HG02798 (cell line): ENCODE results near the gene SNTB2.
"Not testable (repeated sequence)": the region's sequence is repeated elsewhere in the genome, so short reads cannot be mapped to it uniquely, and the experiment has no call there.

Source experiments
- ATAC-seq: cut with Tn5 transposase; IDR thresholded peaks from one replicate; pipeline ENCODE4 v1.9.1; 2021; ENCODE audit warnings: mild to moderate bottlenecking; ENCODE audit not compliant: unreplicated experiment, poor library complexity

Gene SNTB2

GRCh38 chr16:69276148-69277115, 89.5 kb downstream of the SNTB2 start:
- no peak for ATAC-seq

GRCh38 chr16:69277413-69277812, 90.4 kb downstream of the SNTB2 start:
- ATAC-seq: no peak

- no peak for ATAC-seq
These were observed 96.9 kb downstream of the SNTB2 start for GRCh38 chr16:69283851-69284250.

GRCh38 chr16:69285240-69285639, 98.3 kb downstream of the SNTB2 start:
- ATAC-seq: no peak

GRCh38 chr16:69286941-69287713, 100.2 kb downstream of the SNTB2 start:
- no peak for ATAC-seq

GRCh38 chr16:69291657-69292056, 104.7 kb downstream of the SNTB2 start:
- ATAC-seq: not testable (repeated sequence)

- ATAC-seq: no peak
These were observed 106.4 kb downstream of the SNTB2 start for GRCh38 chr16:69293401-69293800.

GRCh38 chr16:69294051-69294450, 107.1 kb downstream of the SNTB2 start:
- ATAC-seq: no peak

GRCh38 chr16:69296771-69297170, 109.8 kb downstream of the SNTB2 start:
- ATAC-seq: not testable (repeated sequence)

- ATAC-seq: no peak
These were observed 111.3 kb downstream of the SNTB2 start for GRCh38 chr16:69298261-69298660.

GRCh38 chr16:69301187-69301586, 114.2 kb downstream of the SNTB2 start:
- no peak for ATAC-seq

GRCh38 chr16:69301861-69302260, 114.9 kb downstream of the SNTB2 start:
- no peak for ATAC-seq

- ATAC-seq: no peak
These were observed 115.3 kb downstream of the SNTB2 start for GRCh38 chr16:69302301-69302700.

- no peak for ATAC-seq
These were observed 119.1 kb downstream of the SNTB2 start for GRCh38 chr16:69306031-69306430.

- ATAC-seq: no peak
These were observed 120.1 kb downstream of the SNTB2 start for GRCh38 chr16:69307091-69307490.

- no peak for ATAC-seq
These were observed 120.9 kb downstream of the SNTB2 start for GRCh38 chr16:69307856-69308255.

GRCh38 chr16:69309316-69309715, 122.4 kb downstream of the SNTB2 start:
- ATAC-seq: no peak

- peak; percentile 96 for ATAC-seq
These were observed 123.9 kb downstream of the SNTB2 start, which contains the start of gene VPS4A for GRCh38 chr16:69310653-69311532. Gene VPS4A, plus strand, starts transcription at chr16:69311350. Its CDS starts 162 bp downstream, at chr16:69311512.

- peak; percentile 43 for ATAC-seq
These were observed 124.8 kb downstream of the SNTB2 start for GRCh38 chr16:69311533-69312387.
